GM12872 (cell line): Measurements from ENCODE around the gene CCDC124.

Source experiments
- TF ChIP-seq, protein P1 (sequence below): IDR thresholded peaks from 3 replicates; pipeline ENCODE4 v1.5.1; 2011; ENCODE audit warnings: low read depth, mild to moderate bottlenecking, low read length, moderate library complexity; ENCODE audit not compliant: insufficient read depth

The CCDC124 gene

GRCh38 chr19:17932485-17933338 lies at the start of gene CCDC124:
Gene CCDC124 (plus strand): TSS chr19:17933015. CDS start chr19:17936421, 3,406 bp downstream.
- TF ChIP-seq, protein P1, sequence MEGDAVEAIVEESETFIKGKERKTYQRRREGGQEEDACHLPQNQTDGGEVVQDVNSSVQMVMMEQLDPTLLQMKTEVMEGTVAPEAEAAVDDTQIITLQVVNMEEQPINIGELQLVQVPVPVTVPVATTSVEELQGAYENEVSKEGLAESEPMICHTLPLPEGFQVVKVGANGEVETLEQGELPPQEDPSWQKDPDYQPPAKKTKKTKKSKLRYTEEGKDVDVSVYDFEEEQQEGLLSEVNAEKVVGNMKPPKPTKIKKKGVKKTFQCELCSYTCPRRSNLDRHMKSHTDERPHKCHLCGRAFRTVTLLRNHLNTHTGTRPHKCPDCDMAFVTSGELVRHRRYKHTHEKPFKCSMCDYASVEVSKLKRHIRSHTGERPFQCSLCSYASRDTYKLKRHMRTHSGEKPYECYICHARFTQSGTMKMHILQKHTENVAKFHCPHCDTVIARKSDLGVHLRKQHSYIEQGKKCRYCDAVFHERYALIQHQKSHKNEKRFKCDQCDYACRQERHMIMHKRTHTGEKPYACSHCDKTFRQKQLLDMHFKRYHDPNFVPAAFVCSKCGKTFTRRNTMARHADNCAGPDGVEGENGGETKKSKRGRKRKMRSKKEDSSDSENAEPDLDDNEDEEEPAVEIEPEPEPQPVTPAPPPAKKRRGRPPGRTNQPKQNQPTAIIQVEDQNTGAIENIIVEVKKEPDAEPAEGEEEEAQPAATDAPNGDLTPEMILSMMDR: peak; percentile 99

DNA sequence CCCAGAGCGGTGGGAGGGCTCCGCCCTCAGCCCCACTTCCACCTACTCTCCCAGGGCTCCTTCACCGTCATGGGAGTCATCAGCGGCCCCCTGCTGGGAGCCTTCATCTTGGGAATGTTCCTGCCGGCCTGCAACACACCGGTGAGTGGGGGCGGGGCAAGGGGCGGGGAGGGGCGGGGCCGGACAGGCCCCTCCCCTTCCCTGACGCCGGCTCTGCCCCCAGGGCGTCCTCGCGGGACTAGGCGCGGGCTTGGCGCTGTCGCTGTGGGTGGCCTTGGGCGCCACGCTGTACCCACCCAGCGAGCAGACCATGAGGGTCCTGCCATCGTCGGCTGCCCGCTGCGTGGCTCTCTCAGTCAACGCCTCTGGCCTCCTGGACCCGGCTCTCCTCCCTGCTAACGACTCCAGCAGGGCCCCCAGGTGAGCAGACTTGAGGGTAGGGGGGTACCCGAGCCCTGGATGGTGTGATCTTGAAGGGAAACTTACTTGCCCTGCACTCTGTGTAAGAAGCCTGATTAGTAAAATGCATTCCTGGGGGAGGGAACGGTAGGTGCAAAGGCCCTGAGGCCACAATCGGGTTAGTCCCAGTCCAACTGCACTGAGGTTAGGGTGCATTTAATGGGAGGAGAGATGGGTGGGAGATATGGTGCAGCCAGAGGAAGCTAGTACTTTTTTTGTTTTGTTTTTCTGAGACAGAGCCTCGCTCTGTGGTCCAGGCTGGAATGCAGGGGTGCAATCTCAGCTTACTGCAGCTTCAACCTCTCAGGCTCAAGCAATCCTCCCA lies 49.0 kb upstream of the CCDC124 start:
- TF ChIP-seq, protein P1: no peak

DNA sequence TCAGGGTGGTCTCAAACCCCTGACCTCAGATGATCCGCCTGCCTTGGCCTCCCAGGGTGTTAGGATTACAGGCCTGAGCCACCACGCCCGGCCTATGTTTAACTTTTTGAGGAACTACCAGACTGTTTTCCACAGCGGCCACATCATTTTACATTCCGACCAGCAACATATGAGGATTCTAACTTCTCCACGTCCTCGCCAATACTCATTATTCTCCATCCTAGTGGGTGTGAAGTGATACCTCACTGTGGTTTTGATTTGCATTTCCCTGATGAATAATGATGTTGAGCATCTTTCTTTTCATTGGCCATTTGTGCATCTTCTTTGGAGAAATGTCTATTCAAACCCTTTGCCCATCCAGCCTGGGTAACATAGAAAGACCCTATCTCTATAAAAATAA lies 46.3 kb upstream of the CCDC124 start:
- TF ChIP-seq, protein P1: no peak

- TF ChIP-seq, protein P1: no peak
Measured at GRCh38 chr19:17888260-17888659, 44.6 kb upstream of the CCDC124 start.

DNA sequence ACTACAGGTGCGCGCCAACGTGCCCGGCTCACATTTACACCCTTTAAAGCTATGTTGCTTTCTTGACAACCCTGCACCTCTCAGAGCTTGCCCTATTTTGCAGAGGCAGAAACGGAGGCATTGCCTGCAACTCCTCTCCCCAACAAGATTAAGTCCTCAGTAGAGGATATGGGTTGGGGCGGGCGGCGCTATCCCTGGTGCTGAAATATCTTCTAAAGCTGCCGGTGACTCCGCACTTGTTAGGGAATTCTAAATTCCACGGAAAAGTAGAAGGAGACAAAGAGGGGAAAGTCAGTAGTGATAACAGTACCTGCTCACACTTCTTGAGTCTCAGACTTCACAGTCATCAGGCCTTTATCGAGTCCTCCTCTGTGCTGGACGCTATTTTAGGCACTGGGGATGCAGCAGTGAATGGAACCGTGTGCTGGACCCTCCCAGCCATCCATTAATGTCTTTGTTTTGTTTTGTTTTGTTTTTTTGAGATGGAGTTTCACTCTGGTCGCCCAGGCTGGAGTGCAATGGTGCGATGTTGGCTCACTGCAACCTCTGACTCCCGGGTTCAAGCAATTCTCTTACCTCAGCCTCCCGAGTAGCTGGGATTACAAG lies 43.1 kb upstream of the CCDC124 start:
- TF ChIP-seq, protein P1: no peak

DNA sequence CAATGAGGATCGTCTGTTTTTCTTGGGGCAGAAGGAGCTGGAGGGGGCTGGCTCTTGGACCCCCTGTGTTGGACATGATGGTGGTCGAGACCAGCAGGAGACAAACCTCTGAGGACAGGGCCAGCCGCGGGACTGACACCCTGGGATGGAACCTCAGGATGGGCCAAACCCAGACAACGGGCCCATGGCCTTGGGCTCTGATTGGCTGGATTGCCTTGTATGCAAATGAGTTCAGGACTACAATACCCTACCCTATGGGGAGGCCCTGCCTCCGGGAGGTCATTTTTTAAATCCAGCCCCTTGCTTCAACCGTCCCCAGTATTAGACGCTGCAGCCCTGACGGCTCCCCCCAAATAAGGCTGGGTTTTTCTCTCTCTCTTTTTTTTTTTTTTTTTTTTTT lies 39.0 kb upstream of the CCDC124 start:
- TF ChIP-seq, protein P1: no peak

GRCh38 chr19:17902701-17903100 lies 30.1 kb upstream of the CCDC124 start:
- TF ChIP-seq, protein P1: no peak
